ENCODE data around the gene ETV7.

Gene ETV7

DNA sequence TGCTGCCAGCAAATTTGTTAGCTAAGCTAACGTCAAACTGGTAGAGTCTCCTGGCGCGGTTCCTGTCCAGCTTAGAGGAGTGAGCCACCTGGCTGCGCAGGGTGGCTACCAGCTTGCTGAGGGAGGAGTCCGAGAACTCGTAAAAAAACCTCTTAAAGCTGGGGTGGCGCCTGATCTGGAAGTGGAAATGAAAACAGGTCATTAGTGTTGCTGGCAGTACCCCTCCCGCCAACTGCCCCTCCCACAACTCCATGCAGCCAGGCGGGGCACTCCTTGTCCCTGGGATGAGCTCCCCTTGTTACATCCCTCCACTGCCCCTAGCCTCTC, 68.1 kb downstream of the ETV7 start:
- no peak for DNase-seq

DNA sequence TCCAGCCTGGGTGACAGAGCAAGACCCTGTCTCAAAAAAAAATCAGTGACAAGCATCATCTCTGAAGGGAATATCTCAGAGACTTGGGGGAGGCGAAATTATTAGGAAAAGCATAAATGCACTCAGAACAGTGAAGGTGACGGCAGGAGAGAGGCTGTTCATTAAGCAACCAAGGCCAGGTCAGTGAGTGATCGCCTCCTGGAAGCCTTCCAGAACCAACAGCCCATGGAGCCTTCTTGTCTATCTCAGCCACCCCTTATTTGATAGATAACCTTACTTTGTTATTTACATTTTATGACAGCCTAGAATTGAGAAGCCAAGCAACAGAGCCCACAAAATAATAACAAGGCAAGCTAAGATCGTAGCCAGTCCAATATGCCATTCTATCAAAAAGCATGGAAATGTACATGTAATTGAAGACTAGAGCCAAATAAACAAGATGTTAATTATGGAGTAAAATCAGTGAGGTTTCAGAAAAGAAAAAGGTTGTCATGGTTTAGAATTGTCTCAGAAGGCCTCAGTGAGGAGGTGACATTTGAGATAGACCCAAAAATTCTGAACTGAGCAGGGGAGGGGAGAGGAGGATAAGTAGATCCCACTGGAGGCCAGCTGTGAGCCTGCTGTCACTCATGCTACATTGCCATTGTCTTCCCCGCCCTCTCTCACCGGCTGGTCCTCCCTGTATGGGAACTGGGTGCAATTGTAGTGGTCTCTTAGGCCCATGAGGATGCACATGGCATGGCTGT, 68.6 kb downstream of the ETV7 start:
- DNase-seq = no peak

DNA sequence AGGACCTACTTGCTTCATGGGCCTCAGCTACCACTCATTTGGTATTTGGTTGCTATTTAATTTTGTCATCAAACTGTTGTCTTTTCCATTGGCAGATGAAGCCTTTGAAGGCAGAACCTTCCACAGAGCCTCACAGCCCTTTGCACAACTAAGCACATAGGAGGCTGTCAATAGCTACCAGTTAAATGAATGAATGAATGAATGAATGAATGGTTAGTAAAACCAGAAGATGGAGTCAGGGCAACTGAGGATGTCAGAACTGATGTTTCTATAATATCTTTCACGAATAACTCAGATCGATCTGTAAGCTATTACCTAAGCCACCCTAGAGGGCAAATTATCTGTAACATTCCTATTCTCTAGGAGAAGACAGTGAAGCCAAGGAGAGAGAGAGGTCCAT, 69.8 kb downstream of the ETV7 start:
- DNase-seq = no peak
